DMS53 (cell line): ENCODE data around the gene HARBI1.

Experiments used
- DNase-seq: peaks from one replicate; lab custom pipeline; 2025; lab: John Stamatoyannopoulos, UW

Gene HARBI1

DNA sequence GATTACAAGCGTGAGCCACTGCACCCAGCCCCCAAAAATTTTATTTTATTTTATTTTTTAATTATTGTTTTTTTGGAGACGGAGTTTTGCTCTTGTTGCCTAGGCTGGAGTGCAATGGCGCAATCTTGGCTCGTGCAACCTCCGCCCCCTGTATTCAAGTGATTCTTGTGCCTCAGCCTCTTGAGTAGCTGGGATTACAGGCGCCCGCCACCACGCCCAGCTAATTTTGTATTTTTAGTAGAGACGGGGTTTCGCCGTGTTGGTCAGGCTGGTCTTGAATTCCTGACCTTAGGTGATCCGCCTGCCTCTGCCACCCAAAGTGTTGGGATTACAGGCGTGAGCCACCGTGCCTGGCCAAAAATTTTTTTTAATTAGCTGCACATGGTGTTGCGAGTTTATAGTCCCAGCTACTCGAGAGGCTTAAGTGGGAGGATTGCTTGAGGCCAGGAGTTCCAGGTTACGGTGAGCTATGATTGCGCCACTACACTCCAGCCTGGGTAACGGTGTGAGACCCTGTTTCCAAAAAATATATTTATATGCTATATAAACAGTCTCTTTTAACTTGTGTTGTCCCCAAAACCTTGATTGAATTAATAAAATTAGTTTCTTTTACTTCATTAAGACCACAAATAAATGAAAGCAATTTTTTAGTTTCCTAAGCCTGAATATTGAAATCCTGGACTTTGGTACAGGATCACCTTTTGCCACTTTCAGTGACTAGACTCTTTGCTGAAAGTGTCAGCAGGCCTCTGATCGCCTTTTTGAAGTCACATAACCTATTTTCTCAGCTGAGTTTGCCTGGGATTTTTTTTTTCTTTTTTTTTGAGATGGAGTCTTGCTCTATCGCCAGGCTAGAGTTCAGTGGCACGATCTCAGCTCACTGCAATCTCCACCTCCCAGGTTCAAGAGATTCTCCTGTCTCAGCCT is 16.5 kb upstream of the HARBI1 start:
- no peak for DNase-seq

DNA sequence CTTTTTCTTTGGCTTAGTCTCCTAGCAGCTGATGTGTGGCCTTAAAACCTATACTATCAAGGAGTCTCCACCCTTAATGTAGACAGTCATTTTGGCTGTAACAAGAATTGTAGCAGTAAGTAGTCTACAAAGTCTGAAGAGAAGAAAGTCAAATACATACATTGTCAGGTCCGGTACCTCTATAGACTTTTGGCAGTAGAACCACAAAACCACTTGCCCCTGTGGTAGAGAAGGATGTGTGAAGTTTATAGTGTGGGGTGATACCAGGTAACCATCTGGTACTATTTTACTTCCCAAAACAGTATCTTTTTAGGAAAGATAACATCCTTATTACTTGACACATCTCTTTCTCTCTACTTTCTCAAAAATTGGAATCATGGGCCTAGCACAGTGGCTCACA is 15.5 kb upstream of the HARBI1 start:
- no peak for DNase-seq

DNA sequence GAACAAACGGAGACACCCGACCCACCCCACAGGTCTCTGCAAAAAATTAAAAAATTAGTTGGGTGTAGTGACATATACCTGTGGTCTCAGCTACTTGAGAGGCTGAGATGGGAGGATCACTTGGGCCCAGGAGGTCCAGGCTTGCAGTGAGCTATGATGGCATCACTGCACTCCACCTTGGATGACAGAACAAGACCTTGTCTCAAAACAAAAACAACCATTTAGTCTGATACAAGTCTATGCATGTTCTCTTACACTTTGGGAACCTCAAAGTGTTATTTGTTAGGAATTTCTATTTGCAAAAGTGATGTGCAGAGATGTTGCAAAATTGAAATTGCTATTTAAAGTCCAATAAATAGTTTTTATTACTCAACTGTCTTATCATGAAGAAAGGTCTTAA is 14.6 kb upstream of the HARBI1 start:
- no peak for DNase-seq

DNA sequence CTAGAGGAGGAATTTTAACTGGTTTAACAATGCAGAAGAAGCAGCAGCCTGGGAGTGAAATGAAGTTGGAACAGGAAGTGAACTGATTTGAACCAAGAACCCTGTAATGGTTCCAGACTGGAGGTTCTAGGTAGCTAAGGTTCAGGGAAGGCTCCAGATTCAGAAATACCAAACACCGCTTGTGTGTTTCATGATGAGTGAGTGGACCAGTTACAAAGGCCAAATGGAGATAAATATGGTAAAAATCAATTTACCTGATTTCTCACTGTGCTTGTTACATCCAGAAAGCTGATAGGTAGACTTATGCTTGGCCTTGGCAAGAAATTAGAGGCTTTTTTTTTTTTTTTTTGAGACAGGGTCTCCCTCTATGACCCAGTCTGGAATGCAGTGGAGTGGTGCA is 13.2 kb upstream of the HARBI1 start:
- DNase-seq = no peak

DNA sequence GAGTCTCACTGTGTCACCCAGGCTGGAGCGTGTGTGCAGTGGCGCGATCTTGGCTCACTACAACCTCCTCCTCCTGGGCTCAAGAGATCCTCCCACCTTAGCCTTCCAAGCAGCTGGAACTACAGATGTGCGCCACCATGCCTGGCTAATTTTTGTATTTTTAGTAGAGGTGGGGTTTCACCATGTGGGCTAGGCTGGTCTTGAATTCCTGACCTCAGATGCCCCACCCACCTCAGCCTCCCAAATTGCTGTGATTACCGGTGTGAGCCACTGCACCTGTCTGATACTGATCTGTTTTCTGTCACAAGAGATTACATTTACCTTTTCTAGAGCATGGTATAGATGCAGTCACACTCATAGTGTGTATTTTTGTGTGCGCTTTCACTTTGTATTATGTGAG is 11.9 kb upstream of the HARBI1 start:
- no peak for DNase-seq

DNA sequence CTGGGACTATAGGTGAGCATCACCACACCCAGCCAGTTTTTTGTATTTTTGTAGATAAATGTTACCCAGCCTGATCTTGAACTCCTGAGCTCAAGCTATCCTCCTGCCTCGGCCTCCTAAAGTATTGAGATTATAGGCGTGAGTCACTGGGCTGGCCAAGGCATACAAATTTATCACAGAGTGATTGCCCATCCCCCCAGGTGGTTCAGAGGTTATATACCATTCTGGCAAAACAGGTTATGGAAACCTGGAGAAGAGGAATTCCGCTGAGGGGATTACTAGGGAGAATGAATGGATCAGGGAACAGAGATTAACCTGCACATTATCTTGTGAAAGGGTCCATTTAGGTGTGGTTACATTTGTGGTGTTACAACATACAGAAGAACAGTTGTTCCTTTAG is 8.4 kb upstream of the HARBI1 start:
- peak; percentile 6 for DNase-seq

GRCh38 chr11:46618837-46619236 is 1.8 kb upstream of the HARBI1 start:
- DNase-seq = no peak

DNA sequence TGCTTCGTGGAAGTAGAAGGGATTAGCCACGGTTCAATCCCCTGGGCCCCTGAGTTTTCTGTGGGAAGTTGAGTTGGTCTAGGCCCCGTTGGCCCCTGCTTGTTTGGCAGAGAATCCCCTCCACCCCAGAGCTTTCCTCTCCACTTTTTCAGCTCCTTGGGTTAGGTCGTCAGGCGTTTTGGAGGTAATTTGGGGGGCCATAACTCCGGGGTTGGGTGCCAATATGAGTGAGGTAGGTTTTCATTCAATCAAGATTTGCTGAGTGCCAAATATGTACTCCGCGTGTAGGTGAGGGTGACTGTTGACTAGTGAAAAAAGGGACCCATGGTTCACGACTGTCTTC is 916 bp upstream of the HARBI1 start:
- DNase-seq = no peak

GRCh38 chr11:46616551-46617133 is 385 bp downstream of the HARBI1 start:
- peak; percentile 77 for DNase-seq

DNA sequence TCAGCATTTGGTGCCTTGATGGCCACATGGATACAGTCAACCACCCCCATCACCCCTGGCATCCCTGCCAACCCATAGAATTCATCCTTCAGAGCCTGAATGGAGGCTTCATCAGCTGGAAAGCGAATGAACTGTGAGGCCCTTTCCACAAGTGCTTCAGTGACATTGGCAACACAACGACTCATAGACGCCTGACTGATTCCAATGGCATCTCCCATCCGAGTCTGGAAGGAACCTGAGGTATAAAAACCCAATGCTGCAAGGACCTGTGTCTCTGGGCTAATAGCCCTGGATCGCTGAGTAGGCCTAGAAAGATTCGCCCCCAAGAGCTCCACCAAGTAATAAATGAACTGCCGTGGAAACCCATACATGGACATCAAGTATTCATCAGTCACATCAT is 1.3 kb downstream of the HARBI1 start:
- DNase-seq = no peak

GRCh38 chr11:46612326-46612725 is 4.7 kb downstream of the HARBI1 start:
- no peak for DNase-seq

DNA sequence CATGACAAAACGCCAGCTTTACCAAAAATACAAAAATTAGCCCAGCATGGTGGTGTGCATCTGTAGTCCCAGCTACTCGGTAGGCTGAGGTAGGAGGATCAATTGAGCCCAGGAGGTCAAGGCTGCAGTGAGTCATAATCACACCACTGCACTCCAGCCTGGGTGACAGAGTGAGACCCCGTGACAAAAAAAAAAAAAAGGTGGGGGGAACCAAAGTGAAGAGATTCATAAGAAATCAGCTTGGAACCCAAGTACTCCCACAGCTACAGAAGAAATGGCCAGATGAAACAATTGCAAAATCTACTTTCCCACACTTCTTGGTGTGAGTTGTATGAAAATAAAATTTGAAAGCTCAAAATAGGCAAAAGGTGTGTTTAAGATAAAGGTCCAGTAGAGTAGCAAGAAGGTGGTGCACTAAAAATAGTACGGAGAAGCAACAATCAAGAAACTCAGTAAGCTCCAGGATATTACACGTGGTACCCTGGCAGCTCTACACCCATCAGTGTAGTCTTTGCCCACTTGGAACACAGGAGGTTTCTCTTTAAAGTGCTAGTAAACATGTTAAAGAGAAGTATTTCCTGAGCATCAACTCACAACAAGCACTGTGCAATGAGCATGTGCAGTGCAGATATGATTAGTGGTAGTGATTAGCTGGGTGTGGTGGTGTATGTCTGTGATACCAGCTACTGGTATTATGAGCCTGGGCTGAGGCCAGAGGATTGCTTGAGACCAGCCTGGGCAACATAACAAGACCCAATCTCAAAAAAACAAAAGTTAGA is 5.3 kb downstream of the HARBI1 start:
- DNase-seq = no peak

DNA sequence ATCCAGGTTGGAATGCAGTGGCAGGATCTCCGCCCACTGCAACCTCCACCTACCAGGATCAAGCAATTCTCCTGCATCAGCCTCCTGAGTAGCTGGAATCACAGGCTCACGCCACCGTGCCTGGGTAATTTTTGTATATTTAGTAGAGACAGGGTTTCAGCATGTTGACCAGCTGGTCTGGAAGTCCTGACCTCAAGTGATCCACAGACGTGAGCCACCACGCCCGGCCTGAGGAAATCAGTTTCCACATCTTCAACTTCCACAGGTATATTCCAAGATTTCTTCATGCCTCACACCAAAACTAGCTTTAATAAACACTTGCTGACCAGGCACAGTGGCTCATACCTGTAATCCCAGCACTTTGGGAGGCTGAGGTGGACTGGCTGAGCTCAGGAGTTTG is 7.6 kb downstream of the HARBI1 start:
- DNase-seq = no peak

- no peak for DNase-seq
Measured at GRCh38 chr11:46607516-46607915, 9.5 kb downstream of the HARBI1 start.

- no peak for DNase-seq
Measured at GRCh38 chr11:46604796-46605195, 12.2 kb downstream of the HARBI1 start.

DNA sequence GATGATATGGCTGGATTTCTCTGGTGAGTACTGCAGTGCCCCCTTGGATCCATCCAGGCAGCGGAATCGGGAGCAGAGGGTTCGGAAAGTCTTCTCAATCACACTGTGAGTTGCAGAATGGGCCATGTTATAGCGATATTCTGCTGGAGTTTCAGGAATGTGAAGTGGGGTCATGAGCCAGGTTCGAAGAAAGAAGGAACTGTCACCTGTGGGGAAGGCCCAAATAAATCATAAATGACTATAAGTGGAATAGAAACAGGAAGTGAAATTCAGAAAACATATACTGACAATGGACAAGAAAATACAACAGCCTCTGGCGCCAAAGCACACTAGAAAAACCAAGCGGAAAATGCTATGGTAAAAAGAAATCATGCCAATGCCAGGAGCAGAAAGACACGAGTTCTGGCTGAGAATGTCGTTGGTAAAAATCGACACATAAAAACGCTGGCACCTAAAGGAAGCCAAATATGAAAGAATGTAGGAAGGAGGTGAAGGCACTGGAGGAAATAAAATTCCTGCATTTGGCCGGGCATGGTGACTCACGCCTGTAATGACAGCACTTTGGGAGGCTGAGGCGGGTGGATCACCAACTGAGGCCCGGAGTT is 13.2 kb downstream of the HARBI1 start:
- no peak for DNase-seq

DNA sequence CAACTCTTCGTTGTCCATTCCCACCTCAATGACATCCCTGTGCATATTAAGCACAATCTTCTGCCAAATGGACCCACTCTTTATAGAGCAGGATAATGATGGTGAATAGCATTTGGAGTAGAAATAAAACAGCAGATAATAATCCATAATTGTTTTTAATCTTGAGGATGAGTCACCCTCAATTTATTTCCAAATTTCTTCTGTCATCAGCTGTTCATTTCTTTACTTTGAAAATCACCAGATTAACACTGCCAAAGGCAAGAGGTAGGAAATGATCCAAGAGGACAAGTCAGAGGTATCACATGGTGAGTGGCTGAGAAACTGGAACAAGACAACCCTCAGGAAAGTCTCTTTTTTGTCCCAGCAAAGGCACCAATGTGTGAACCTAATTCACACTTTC is 15.9 kb downstream of the HARBI1 start:
- no peak for DNase-seq

GRCh38 chr11:46600194-46600960 is 16.6 kb downstream of the HARBI1 start:
- DNase-seq = no peak

- no peak for DNase-seq
Measured at GRCh38 chr11:46599340-46600193, 17.5 kb downstream of the HARBI1 start.

GRCh38 chr11:46597609-46598219 is 19.3 kb downstream of the HARBI1 start:
- DNase-seq = no peak
